Aortic smooth muscle cell (primary cell): Measurements from ENCODE around the gene RILP. TPM values are rescaled to one million over a fixed set of nuclear protein-coding genes. Genes with fewer than 3 reads are reported as not detected.

ENCODE experiments used
- total RNA-seq: library from RNA; depleted of rRNA; stranded (reverse); fragments of >200 nt; gene quantifications from 2 replicates; pipeline ENCODE4 v1.2.3, GENCODE V29; 2014

Gene RILP, protein sequence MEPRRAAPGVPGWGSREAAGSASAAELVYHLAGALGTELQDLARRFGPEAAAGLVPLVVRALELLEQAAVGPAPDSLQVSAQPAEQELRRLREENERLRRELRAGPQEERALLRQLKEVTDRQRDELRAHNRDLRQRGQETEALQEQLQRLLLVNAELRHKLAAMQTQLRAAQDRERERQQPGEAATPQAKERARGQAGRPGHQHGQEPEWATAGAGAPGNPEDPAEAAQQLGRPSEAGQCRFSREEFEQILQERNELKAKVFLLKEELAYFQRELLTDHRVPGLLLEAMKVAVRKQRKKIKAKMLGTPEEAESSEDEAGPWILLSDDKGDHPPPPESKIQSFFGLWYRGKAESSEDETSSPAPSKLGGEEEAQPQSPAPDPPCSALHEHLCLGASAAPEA
- total RNA-seq = 12.0 and 13.7 TPM in 2 replicates

DNA sequence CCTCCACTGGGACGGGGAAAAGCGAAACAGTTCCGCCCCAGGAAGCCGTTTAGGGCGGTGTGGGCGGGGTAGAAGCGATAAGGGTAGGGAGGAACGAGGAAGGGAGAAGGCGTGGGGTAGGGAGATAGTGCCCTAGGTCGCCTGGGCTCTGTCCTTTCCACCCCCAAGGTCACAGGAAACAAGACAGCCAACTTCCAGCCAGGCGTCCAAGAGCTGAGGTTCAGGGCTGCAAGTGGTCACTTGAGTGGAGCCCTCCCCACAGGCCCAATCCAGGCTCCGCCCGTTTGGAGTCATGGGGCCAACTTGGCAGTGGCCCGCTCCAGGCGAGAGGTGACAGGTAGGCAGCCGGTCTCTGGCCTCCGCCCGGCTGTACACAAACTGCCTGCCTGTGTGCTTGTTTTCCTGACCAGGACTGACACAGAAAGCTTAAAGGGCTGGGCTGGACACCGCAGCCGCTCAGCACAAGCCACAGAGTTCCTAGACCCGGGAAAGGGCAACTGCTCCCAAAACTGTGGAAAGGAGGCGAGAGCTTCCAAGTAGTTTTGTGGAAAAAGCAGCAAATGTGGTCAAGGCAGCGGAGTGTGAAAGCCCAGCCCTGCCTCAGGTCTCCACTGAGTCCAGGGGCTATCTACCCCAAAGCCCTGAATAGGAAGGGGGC is at the start of gene RILP:
TSS of gene RILP (minus strand) at position 23 of the 658 bp plus-strand sequence. CDS start 62 bp downstream, outside the sequence.

DNA sequence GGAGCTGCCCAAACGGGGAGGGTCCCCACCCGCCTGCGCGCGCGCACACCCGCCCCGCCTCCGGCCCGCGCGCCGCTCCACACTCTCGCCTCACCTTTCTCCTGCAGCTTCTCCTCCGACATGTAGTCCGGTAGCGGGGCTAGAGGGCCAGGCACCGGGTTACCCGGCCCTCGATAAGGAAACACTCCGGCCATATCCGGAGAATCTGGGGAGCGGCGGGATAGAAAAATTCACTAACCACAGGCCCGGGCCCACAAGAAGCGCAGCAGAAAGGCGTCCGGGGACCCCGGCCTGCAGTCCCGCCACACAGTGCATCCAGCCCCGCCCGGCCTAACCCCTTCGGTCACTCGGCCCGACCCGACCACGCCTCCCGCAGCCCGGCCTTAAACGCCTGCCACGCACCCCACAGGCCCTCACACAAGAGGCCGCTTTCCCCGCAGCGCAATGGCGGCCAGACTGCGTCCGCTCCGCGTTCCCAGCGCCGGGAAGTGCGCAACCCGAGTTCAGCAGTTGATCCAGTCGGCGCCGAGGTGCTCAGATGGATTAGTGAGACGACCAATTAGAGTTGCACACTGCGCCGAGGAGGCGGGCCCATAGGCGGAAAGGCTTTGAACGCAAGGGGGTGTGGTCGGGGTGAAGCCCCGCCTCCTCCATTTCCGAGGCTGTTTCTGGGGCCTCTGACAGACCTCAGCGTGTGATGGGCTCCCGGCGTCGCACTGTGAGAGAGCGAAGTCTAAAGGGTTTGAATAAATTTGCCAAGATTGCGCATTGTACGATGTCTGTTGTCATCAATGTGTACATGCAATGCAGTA is 34.9 kb upstream of the RILP start, which contains the start of gene PRPF8:
TSS of gene PRPF8 (minus strand) at position 490 of the 812 bp plus-strand sequence. CDS start at position 194, 296 bp downstream.

DNA sequence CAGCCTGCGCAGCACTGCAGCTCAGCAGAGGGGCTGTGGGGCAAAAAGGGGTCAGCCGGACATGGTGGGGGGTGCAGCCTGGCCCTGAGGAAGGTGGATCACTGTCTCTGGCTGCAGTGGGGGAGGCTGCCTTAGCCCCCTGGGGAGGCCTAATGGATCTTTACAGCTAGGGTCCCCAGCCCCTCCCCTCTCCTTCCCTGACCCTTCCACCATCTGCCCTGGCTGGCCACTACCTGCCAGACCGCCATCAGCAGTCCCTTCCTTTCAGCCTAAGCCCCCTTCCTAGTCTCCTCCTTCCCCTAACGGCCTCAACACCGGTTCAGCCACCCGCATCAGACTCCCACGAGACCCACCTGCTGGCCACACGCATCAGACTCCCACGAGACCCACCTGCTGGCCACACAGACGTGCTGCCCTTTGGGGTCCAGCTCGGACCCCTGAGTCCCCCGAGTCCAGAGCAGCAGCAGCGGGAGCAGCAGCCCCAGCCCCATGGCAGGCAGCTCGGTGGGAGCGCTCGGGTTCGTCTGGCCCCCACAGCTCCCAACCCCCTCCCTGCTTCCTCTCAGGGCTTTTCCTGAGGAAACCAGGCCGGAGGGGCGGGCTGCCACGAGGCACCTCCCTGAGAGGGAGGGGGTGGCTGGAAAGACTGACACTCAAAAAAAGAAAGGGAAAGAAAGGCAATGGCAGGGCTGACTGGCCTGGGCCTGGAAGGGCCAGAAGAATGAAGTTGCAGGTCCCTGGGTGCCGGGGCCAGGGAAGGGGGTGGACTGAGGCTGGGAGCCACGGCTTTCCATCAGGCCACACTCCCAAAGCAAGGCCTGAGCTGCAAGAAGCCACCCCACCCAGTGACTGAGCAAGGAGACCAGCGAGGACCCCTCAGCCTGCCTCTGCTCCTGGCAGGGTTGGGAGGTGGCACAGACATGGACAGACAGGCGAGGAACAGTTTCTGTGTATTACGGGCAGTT is 4.2 kb downstream of the RILP start, which contains the start of gene SCARF1:
TSS of gene SCARF1 (minus strand) at position 526 of the 965 bp plus-strand sequence. CDS start at position 491, 35 bp downstream.

DNA sequence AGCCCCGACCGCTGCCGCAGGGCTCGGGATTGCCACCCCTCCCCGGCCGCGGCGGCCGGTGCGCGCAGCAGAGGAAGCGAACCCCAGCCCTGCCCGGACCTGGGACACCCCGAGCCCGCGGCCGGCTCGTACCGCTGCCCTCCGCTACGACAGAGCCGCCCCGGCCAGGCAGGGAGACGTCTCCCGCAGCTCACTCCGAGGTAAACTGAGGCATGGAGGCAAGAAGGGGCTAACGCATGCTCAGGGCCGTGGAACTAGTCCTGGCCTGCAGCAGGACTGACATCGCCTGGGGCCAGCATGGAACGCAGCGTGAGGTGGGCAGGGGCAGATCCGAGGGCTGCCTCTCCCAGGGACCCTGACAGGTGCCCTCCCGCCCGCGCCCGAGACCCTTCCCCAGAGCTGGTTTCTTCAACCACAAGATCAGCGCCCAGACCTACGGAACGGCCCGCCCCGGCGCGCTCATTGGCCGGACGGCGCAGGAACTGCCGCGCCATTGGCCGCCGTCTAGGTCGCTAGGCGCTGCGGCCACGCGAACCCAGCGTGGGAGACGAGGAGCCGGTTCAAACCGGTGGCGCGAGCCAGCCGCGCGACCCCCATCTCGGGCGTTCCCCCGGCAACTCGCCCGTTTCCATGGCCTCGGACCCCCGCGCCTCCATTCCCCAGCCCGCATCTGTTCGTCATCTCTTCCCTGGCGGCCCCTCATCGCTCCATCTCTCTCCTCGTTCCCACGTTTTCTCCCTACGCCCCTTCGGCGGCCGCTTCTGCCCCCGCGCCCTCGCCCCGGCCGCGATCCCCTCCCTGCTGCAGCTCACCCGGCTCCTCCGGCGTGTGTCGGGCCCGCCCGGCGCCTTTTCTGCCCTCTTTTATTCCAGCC is 21.4 kb downstream of the RILP start, which contains the start of gene SLC43A2:
TSS of gene SLC43A2 (minus strand) at position 853 of the 874 bp plus-strand sequence. CDS start 960 bp downstream, outside the sequence.

Other genes starting within 250 kb of the RILP start
- gene YWHAE, start 249.6 kb downstream of the RILP start, total RNA-seq = 335 and 389 TPM in 2 replicates
- gene CRK, start 193.6 kb downstream of the RILP start, total RNA-seq = 127 and 129 TPM in 2 replicates
- 179 and 191 TPM in 2 replicates for gene MYO1C, start 157.2 kb downstream of the RILP start, total RNA-seq
- 31.4 and 35.5 TPM in 2 replicates for gene INPP5K, start 133.3 kb downstream of the RILP start, total RNA-seq
- gene PITPNA, start 87.1 kb downstream of the RILP start, total RNA-seq = 17.8 and 19.4 TPM in 2 replicates
- gene SLC43A2, start 21.0 kb downstream of the RILP start, total RNA-seq = 9.0 and 14.5 TPM in 2 replicates
- 2.3 and 4.4 TPM in 2 replicates for gene SCARF1, start 4.1 kb downstream of the RILP start, total RNA-seq
- gene PRPF8, start 35.0 kb upstream of the RILP start, total RNA-seq = 98.3 and 117 TPM in 2 replicates
- gene TLCD2, start 60.5 kb upstream of the RILP start, total RNA-seq = 2.6 and 3.6 TPM in 2 replicates
- gene WDR81, start 74.8 kb upstream of the RILP start, total RNA-seq = 24.0 and 25.4 TPM in 2 replicates
- not detected in 2 replicates for gene SERPINF2, start 93.0 kb upstream of the RILP start, total RNA-seq
- gene SERPINF1, start 112.2 kb upstream of the RILP start, total RNA-seq = 47.2 and 65.3 TPM in 2 replicates
- gene SMYD4, start 180.0 kb upstream of the RILP start, total RNA-seq = 8.9 and 10.8 TPM in 2 replicates
- gene RPA1, start 180.1 kb upstream of the RILP start, total RNA-seq = 46.8 and 47.2 TPM in 2 replicates